ENCODE measurements around the gene CDK8.

DNA sequence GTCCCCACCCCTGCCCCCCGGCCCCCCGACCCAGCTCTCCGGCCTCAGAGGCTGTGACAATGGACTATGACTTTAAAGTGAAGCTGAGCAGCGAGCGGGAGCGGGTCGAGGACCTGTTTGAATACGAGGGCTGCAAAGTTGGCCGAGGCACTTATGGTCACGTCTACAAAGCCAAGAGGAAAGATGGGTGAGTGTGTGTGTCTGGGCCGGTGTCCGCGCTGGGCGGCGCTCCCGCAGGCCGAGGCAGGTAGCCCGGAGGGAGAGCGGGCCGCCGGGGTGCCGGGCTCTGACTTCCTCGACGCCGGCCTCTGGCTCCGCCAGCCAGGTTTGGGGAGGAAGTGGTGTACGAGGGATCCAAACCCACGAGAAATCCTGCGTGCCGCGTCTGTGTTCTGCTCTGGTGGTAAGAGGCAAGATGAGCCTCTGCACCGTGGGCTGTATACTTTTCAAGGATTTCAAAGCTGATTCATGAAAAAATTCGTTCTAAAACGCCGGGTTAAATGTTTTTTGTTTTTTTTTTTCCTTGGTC, 718 bp downstream of the CDK8 start:
- TF ChIP-seq, protein P1, sequence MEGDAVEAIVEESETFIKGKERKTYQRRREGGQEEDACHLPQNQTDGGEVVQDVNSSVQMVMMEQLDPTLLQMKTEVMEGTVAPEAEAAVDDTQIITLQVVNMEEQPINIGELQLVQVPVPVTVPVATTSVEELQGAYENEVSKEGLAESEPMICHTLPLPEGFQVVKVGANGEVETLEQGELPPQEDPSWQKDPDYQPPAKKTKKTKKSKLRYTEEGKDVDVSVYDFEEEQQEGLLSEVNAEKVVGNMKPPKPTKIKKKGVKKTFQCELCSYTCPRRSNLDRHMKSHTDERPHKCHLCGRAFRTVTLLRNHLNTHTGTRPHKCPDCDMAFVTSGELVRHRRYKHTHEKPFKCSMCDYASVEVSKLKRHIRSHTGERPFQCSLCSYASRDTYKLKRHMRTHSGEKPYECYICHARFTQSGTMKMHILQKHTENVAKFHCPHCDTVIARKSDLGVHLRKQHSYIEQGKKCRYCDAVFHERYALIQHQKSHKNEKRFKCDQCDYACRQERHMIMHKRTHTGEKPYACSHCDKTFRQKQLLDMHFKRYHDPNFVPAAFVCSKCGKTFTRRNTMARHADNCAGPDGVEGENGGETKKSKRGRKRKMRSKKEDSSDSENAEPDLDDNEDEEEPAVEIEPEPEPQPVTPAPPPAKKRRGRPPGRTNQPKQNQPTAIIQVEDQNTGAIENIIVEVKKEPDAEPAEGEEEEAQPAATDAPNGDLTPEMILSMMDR (conservative IDR thresholded peaks at IDR 0.05; ENCODE audit: low read length): no peak
- TF ChIP-seq EZH2phosphoT487 (IDR thresholded peaks at IDR 0.05; ENCODE audit: borderline replicate concordance, low read depth, low read length): no peak
